Measurements from ENCODE around the gene PCDHB13.
"Not testable (repeated sequence)": the region's sequence is repeated elsewhere in the genome, so short reads cannot be mapped to it uniquely, and the experiment has no call there.

DNA sequence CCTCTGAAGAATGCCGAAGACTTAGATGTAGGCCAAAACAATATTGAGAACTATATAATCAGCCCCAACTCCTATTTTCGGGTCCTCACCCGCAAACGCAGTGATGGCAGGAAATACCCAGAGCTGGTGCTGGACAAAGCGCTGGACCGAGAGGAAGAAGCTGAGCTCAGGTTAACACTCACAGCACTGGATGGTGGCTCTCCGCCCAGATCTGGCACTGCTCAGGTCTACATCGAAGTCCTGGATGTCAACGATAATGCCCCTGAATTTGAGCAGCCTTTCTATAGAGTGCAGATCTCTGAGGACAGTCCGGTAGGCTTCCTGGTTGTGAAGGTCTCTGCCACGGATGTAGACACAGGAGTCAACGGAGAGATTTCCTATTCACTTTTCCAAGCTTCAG lies 864 bp downstream of the PCDHB13 start:
- TF ChIP-seq, protein P1, sequence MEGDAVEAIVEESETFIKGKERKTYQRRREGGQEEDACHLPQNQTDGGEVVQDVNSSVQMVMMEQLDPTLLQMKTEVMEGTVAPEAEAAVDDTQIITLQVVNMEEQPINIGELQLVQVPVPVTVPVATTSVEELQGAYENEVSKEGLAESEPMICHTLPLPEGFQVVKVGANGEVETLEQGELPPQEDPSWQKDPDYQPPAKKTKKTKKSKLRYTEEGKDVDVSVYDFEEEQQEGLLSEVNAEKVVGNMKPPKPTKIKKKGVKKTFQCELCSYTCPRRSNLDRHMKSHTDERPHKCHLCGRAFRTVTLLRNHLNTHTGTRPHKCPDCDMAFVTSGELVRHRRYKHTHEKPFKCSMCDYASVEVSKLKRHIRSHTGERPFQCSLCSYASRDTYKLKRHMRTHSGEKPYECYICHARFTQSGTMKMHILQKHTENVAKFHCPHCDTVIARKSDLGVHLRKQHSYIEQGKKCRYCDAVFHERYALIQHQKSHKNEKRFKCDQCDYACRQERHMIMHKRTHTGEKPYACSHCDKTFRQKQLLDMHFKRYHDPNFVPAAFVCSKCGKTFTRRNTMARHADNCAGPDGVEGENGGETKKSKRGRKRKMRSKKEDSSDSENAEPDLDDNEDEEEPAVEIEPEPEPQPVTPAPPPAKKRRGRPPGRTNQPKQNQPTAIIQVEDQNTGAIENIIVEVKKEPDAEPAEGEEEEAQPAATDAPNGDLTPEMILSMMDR (IDR thresholded peaks at IDR 0.05), result not testable (repeated sequence)
- TF ChIP-seq POLR2A (IDR thresholded peaks at IDR 0.05), result not testable (repeated sequence)
